ENCODE results near the gene VPS72.

- no peak for TF ChIP-seq CTCF (IDR thresholded peaks at IDR 0.05; ENCODE audit: insufficient read depth, low read length)
- TF ChIP-seq POLR2AphosphoS5 (IDR thresholded peaks at IDR 0.05; ENCODE audit: low read depth): no peak
- no peak for TF ChIP-seq REST (IDR thresholded peaks at IDR 0.05; ENCODE audit: insufficient replicate concordance, low read depth)
These were observed 47.9 kb upstream of the VPS72 start for GRCh38 chr1:151237678-151238466.

Measured in HL-60 (cell line).